Colon (tissue), 2 donors: Measurements from ENCODE around the gene AOAH.
"Not testable (repeated sequence)": the region's sequence is repeated elsewhere in the genome, so short reads cannot be mapped to it uniquely, and the experiment has no call there.

Experiments used
- FAIRE-seq: peaks from 2 replicates; lab custom pipeline; 2012; peaks lifted over from hg19 to GRCh38; lab: Jason Lieb, UNC
- donor health status: control.
- donor health status: control.

AOAH gene

GRCh38 chr7:36736090-36736898 is 12.0 kb upstream of the AOAH start:
- FAIRE-seq = no peak

- FAIRE-seq = no peak
These were observed 10.9 kb upstream of the AOAH start for GRCh38 chr7:36735172-36735571.

GRCh38 chr7:36734731-36735130 is 10.4 kb upstream of the AOAH start:
- no peak for FAIRE-seq

- FAIRE-seq = no peak
These were observed 9.1 kb upstream of the AOAH start for GRCh38 chr7:36733411-36733810.

GRCh38 chr7:36732806-36733205 is 8.5 kb upstream of the AOAH start:
- no peak for FAIRE-seq

- no peak for FAIRE-seq
These were observed 5.8 kb upstream of the AOAH start for GRCh38 chr7:36730046-36730445.

GRCh38 chr7:36728143-36728542 is 3.8 kb upstream of the AOAH start:
- no peak for FAIRE-seq

- no peak for FAIRE-seq
These were observed 2.7 kb upstream of the AOAH start for GRCh38 chr7:36726806-36727503.

- no peak for FAIRE-seq
These were observed 2.0 kb upstream of the AOAH start for GRCh38 chr7:36726311-36726710.

GRCh38 chr7:36724996-36725395 is 702 bp upstream of the AOAH start:
- no peak for FAIRE-seq

GRCh38 chr7:36723291-36723690 is 1.0 kb downstream of the AOAH start:
- no peak for FAIRE-seq

GRCh38 chr7:36719083-36719632 is 5.1 kb downstream of the AOAH start:
- no peak for FAIRE-seq

- FAIRE-seq = no peak
These were observed 6.7 kb downstream of the AOAH start for GRCh38 chr7:36717586-36717985.

- not testable (repeated sequence) for FAIRE-seq
These were observed 7.5 kb downstream of the AOAH start for GRCh38 chr7:36716802-36717201.

- no peak for FAIRE-seq
These were observed 12.3 kb downstream of the AOAH start for GRCh38 chr7:36712015-36712414.

GRCh38 chr7:36711256-36711655 is 13.0 kb downstream of the AOAH start:
- no peak for FAIRE-seq

- FAIRE-seq = no peak
These were observed 14.0 kb downstream of the AOAH start for GRCh38 chr7:36710186-36710791.

- no peak for FAIRE-seq
These were observed 15.5 kb downstream of the AOAH start for GRCh38 chr7:36708767-36709166.

- no peak for FAIRE-seq
These were observed 16.4 kb downstream of the AOAH start for GRCh38 chr7:36707898-36708297.

GRCh38 chr7:36707465-36707864 is 16.8 kb downstream of the AOAH start:
- FAIRE-seq = no peak

- FAIRE-seq = not testable (repeated sequence)
These were observed 20.4 kb downstream of the AOAH start for GRCh38 chr7:36703860-36704259.

GRCh38 chr7:36692456-36692855 is 31.8 kb downstream of the AOAH start:
- no peak for FAIRE-seq

GRCh38 chr7:36691983-36692382 is 32.3 kb downstream of the AOAH start:
- no peak for FAIRE-seq
